ENCODE measurements around the gene MAGEA9B. TPM values are rescaled to one million over a fixed set of nuclear protein-coding genes. Genes with fewer than 3 reads are reported as not detected.
"Not testable (repeated sequence)": the region's sequence is repeated elsewhere in the genome, so short reads cannot be mapped to it uniquely, and the experiment has no call there.

The MAGEA9B gene, protein sequence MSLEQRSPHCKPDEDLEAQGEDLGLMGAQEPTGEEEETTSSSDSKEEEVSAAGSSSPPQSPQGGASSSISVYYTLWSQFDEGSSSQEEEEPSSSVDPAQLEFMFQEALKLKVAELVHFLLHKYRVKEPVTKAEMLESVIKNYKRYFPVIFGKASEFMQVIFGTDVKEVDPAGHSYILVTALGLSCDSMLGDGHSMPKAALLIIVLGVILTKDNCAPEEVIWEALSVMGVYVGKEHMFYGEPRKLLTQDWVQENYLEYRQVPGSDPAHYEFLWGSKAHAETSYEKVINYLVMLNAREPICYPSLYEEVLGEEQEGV
- polyA plus RNA-seq: not detected

DNA sequence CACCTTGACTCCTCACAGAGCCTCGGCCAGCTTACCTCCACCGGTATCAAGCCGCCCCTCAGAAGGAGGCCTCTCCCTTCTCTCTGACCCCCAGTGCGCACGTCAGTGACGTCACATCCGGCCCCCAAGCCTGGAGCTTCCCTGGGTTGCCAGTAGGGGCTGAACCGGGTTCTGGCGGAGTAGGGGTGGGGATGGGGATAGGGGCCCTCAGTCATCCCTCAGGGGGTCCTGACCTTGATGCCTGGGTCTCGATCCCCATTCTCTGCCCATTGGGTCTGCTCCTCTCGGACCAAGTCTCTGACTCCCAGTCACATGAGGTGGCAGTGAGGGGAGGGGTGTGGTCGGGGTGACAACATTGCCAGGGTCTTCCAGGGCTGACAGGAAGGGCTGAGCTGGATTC is at the start of gene MAGEA9B:
TSS of gene MAGEA9B (minus strand) at position 101 of the 400 bp plus-strand sequence. CDS start 4,280 bp downstream, outside the sequence.
- H3K27ac ChIP-seq (ENCODE audit: low read depth, low read length): not testable (repeated sequence)
- WGBS, 3 donors: no CpG with 5 or more reads among the region's 12 CpGs

DNA sequence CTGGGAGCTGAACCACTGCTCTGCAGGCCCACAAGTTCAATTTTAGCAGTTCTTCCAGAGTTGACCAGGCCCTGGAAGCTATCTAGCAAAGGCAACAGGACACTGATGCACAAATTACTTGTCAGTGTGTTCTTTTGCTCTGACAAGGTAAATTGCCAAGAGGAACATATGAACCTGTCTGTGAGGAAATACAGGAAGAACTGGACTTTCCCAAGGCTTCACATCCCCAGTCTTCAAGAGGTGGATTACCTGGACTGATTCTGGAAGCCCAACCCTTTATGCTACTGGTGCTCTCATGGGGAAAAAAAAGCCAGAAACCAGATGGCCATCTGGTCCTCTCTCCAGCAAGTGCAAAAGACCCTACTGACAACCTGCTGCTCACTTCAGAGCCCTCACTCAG is 46.3 kb upstream of the MAGEA9B start:
- H3K27ac ChIP-seq (ENCODE audit: low read depth, low read length): no peak overlapping the region

DNA sequence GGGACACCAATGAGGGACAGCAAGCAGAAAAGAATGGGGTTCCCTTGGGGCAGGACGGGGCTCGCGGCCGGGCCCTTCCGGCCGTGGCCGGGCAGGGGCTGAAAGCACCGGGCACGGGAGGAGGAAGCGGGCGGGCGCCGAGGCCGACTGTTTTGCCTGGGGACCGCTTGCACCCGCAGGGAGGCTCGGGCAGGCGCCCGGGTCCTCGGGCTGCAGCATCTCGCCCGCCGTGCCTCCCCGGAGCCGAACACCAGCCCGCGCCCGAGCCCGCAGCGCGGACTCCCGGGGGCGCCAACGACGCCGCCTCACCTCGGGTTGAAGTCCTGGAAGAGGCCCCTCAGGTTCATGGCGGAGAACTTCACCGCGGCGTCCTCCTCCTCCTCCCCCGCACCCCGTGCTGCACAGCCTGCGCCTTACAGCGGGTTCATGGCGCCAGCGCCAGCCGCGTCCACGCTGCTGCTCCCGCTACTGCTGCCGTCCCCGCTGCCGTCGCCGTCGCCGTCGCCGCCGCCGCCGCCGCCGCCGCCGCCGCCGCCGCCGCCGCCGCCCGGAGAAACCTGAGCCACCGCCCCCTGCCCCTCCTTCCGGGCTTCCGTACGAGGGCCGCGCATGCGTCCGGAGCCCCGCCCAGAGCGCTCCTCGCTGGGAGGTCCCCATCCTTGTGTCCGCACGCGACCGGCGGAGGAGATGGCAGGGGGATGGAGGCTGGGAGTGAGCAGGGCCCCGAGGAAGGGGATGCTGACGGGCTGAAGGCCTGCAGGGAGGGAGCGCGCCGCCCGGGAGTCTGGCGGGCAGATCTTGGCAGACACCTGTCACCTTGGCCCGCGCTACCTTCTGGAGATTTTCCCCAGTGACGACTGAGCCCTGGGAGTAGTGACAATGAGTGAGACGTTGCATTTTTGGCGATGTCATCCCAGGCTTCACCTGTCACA is 44.2 kb upstream of the MAGEA9B start, which contains the start of gene TMEM185A:
TSS of gene TMEM185A (minus strand) at position 559 of the 932 bp plus-strand sequence. CDS start at position 347, 212 bp downstream.
- no peak within 1 kb of the TSS for H3K27ac ChIP-seq (ENCODE audit: low read depth, low read length)
- 0 to 31% (median 0%) methylated on average over 20 to 77 of the region's 102 CpGs for WGBS, 3 donors

DNA sequence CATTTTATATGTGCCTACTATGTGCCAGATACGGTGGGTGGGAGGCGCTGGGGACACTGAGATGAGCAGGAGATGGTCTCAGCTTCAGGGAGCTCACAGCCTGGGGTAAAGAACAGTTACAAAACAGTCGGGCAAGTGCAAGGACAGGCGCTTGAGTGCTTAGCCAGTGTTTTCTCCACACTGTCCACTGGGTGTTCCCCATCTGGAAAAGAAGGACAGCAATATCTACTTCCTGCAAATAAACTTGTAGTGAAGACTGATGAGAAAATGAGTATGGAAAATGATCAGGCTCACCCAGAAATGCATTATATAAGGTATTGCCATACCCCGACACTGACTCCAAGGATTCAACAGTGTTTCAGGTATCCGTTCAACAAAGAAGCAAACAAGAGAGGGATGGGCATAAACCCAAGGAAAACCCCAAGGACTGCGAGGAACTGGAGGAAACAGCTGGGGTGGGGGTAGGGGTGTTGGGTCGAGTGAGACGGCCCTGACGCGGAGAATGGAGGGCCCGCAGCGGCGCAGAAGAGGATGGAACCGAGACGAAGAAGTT is 43.5 kb upstream of the MAGEA9B start:
- no peak overlapping the region for H3K27ac ChIP-seq (ENCODE audit: low read depth, low read length)
- WGBS, 3 donors: 3 to 35% (median 8%) methylated on average over 16 of the region's 16 CpGs

DNA sequence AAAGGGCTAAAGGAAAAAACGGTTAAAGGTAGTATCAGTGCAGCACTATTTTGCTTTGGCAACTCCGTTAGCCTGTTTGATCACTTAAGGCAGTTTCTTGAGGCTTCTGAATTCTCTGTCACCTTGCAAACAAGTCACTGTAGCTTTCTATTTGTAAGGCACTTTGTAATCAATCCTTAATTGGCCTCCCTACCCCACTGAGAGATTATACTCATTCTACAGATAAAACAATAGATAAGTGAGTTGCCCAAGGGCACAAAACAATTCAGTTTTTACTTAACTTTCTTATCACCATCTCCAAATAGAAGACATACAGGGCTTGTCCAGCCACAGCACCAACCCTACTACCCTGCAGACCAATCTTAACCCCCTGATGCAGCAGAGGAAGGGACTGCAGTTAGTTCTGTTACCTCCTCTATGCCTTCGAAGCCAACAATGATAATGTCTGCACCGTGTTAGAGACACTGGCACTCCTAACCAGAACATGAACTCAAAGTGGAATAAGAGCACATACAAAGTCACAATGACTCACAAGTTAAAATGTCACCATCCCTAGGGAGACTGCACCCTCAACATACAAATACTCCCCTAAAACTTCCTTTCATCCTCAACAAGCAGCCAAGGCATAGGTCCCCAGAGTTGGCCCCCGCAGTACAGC is 42.6 kb upstream of the MAGEA9B start:
- H3K27ac ChIP-seq (ENCODE audit: low read depth, low read length): no peak overlapping the region
- WGBS, 3 donors: 53 to 81% (median 72%) methylated on average over 5 of the region's 5 CpGs

DNA sequence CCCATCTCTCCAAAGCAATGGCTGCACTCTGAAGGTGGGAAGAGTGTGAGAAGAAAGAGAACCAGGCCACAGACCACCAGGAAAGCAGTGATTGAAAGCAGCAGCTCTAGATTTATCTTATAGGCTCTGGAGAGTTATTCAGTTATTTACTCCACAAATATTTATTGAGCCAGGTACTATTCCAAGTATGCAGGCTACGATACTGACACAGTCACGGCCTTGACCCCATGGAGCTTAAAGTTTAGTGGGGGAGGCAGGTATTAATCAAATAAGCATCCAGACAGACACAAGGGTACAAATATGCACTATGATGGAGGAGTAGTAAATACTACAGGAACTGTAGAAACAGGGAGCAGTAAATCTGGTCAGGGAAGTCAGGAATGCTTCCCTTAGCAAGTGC is 41.5 kb upstream of the MAGEA9B start:
- no peak overlapping the region for H3K27ac ChIP-seq (ENCODE audit: low read depth, low read length)
- whole genome bisulfite sequencing, 3 donors: 38 to 98% (median 77%) methylated on average over 2 of the region's 2 CpGs

DNA sequence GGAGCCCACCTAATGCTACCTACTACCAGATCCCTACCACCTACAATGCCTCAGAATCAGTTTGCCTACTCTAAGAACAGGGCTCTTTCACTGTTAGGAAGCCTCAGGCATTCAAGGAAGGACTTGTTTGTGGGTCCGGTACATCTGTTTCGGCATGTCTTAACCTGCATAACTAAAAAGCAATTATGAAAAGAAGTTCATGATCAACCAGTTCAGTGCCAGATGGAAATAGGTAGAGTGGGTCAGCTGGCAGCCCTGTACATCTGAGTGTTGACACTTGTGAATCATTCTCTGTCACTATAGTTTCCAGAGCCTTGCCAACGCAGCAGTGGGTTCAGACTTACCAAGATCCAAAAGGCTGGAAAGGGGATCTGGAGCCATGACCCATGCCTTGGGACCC is 41.0 kb upstream of the MAGEA9B start:
- no peak overlapping the region for H3K27ac ChIP-seq (ENCODE audit: low read depth, low read length)
- 84 to 96% (median 96%) methylated on average over 3 of the region's 3 CpGs for WGBS, 3 donors

DNA sequence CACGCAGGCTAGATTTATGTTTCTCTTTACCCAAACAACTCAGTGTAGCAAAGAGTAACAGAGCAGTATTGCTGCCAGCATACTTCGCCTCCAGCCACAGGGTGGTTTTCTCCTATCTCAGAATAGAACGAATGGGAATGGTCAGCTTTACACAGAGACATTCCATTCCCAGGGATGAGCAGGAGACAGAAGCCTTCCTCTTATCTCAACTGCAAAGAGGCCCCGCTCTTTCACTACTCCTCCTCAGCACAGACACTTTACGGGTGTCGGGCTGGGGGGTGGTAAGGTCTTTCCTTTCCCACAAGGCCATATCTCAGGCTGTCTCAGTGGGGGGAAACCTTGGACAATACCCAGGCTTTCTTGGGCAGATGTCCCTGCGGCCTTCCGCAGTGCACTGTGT is 39.6 kb upstream of the MAGEA9B start:
- not testable (repeated sequence) for H3K27ac ChIP-seq (ENCODE audit: low read depth, low read length)
- 62 to 72% (median 69%) methylated on average over 8 of the region's 8 CpGs for WGBS, 3 donors

DNA sequence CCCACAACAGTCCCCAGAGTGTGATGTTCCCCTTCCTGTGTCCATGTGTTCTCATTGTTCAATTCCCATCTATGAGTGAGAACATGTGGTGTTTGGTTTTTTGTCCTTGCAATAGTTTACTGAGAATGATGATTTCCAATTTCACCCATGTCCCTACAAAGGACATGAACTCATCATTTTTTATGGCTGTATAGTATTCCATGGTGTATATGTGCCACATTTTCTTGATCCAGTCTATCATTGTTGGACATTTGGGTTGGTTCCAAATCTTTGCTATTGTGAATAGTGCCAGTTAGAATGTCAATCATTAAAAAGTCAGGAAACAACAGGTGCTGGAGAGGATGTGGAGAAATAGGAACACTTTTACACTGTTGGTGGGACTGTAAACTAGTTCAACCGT is 32.4 kb upstream of the MAGEA9B start:
- H3K27ac ChIP-seq (ENCODE audit: low read depth, low read length): not testable (repeated sequence)
- WGBS, 3 donors: no CpG with 5 or more reads among the region's 1 CpG

DNA sequence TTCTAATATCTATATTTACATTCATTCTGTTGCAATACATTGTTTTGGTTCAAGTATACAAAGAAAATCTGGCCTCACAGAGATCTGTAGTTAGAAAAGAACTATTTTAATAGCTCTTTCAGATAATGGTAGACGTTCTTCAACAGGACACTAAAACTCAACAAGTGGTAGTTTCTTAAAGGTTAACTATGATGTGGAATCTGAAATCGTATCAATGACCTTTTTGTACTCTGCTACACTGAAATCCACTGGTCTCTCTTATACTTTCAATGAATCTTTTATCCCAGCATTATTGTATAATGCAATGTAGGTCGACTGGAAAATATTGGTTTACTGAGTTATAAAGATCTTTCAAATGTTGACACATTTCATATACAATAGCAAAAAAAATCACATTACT is 31.6 kb upstream of the MAGEA9B start:
- no peak overlapping the region for H3K27ac ChIP-seq (ENCODE audit: low read depth, low read length)
- WGBS, 3 donors: 63 to 95% (median 81%) methylated on average over 3 of the region's 3 CpGs

DNA sequence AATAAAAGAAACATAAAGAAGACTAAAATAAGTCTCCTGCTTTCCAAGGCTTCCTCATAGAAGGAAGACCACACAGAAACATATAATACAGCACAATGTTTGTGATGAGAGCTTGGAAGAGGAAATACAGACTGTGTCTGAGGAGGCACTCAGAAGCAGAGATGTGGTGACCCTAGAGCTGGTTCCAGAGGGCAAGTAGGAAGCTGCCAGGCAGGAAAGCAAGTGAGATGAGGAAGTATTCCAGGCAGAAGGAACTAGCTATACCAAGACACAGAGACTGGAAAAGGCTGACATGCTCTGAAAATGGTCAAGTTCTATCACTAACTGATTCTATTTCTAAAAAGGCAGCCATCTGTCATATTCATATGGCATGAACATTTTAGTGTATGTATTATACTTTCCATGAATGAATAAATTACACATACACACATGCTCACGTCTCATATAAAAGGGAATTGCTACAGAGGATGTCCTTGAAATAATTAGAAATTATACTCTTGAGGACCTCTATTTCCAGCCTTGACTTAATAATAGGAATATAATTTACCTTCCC is 24.4 kb upstream of the MAGEA9B start:
- 58 to 78% (median 72%) methylated on average over 1 of the region's 1 CpG for WGBS, 3 donors
- H3K27ac ChIP-seq (ENCODE audit: low read depth, low read length): no peak overlapping the region

DNA sequence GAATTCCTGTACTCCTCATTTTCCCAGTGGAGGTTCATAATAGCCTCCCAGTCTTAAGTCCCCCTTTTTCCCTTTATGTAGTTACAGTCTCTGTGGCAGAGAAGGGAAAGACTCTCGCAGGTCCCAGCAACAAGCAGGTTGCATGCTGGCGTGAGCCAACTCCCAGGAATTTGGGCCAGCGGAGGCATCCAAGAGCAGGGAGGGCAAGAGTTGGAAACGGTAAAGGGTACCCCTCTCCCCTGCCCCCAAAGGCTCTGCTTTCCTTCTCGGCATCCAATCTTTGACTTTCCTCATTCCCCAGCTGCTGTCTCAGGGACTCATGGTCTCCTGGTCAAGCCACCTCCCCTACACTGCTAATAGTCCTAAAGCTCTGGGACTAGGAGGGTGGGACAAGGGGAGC is 23.3 kb upstream of the MAGEA9B start:
- 76 to 98% (median 98%) methylated on average over 5 of the region's 5 CpGs for WGBS, 3 donors
- no peak overlapping the region for H3K27ac ChIP-seq (ENCODE audit: low read depth, low read length)

DNA sequence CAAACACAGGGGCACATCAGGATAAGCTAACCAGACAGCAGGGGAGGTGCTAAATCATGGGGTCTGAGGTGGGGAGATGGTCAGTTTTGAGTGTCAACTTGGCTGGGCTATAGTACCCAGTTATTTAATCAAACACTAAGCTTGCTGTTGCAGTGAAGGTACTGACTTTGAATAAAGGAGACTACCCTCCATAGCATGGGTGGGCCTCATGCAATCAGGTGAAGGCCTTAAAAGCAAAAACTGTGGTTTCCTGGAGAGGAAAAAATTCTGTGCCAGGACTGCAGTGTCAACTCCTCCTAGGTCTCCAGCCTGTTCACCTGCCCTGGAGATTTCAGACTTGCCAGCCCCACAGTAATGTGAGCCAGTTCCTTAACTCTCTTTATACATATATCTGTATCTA is 20.4 kb upstream of the MAGEA9B start:
- H3K27ac ChIP-seq (ENCODE audit: low read depth, low read length): no peak overlapping the region

DNA sequence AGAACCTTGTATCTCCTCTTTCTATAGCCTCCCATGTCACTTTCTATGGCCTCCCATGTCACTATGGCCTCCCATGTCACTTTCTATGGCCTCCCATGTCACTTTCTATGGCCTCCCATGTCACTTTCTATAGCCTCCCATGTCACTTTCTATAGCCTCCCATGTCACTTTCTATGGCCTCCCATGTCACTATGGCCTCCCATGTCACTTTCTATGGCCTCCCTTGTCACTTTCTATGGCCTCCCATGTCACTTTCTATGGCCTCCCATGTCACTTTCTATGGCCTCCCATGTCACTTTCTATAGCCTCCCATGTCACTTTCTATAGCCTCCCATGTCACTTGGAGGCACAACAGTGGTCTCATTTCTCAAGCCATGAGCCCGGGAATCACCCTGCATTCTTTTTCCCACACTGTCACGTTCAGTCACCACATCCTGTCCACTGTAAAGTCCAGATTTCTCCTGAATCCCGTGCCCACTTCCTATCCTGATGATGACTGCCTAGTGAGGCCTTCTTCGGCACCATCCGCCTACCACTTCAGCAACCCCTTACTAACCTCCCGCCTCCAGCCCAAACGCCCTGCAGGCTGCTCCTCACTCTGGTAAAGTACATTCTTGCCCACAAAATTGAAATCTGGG is 18.1 kb upstream of the MAGEA9B start:
- not testable (repeated sequence) for H3K27ac ChIP-seq (ENCODE audit: low read depth, low read length)
- 68 to 99% (median 83%) methylated on average over 7 of the region's 7 CpGs for WGBS, 3 donors

DNA sequence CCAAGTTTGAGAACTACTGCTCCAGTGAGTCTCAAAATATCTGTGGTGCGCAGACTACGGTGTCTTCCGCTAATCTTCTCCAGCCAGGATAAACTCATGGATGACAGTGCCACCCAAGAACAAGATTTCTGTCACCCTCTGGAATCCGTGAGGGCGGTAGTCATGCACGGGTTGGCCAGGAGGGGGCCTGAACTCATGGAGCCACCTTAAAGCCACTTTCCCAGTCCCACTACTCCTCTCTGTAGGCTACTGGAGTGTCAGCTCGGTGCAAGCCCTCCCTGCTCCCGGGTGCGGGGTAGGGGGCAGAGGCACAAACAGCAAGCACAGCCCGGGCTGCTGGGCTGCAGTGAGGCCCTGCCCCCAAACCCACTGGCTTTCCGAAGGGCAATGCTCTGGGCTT is 11.3 kb upstream of the MAGEA9B start:
- WGBS, 3 donors: 37 to 56% (median 37%) methylated on average over 3 of the region's 11 CpGs
- H3K27ac ChIP-seq (ENCODE audit: low read depth, low read length): not testable (repeated sequence)

DNA sequence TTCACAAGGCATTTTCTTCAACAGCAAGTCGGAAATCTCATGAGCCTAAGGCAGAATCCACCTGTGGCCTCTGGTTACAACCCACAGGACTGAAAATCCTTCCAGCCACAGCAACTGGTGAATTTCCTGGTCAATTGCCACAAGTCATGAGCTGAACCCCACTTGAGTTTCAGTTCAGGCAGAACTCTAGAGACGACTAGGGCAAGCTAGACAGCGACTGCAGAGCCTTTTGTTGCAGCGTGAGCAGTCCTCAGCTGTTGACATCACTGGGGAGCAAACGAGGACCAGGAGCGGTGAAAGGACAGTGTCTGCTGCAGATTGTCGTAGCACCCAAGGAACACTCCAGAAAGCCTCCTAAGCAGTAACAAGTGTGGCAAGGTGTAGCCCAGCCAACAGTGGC is 8.7 kb upstream of the MAGEA9B start:
- H3K27ac ChIP-seq (ENCODE audit: low read depth, low read length): not testable (repeated sequence)
- WGBS, 3 donors: no CpG with 5 or more reads among the region's 7 CpGs

DNA sequence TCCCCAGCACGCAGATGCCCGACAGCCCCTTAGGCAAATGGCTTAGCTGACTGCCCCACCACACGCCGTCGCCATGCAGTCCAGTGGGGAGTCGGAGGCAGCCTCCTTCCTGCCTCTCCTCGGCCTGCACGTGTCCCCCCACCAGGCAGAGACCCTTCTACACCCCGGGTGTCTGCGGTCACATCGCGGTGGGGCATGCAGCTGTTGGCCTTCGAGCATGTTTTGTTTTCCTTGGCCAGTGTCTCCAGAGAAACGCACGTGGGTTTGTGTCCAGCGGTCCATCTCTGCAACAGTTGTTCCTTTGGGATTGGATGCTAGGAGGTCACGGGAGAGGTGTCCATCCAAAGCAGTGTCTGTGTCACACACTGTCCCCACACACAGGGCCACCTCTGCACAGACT is 8.0 kb upstream of the MAGEA9B start, which contains the start of gene HSFX2:
TSS of gene HSFX2 (minus strand) at position 101 of the 400 bp plus-strand sequence. CDS start 614 bp downstream, outside the sequence.
- no CpG with 5 or more reads among the region's 17 CpGs for WGBS, 3 donors
- not testable (repeated sequence) for H3K27ac ChIP-seq (ENCODE audit: low read depth, low read length)

DNA sequence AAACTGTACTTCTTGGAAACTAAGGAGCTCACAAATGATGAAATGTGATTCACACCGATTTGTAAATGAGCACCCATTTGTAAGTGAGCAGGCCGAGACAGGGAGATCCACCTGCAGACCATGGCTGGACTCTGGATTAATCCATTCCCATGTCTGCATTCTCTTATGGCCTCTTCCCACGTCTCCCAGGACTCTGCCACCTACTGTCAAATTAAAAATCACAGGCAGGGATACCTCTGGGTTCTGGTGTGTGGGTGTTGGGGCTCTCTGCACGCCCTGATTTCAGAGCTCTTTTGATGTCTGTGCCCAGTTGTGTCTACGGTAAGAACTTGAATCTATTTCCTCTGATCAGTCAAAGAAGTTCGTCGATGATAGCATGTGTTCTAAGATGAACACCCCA is 3.7 kb upstream of the MAGEA9B start:
- no CpG with 5 or more reads among the region's 7 CpGs for WGBS, 3 donors
- H3K27ac ChIP-seq (ENCODE audit: low read depth, low read length): not testable (repeated sequence)

Measured in adipose tissue (tissue), 3 donors.